ENCODE results near the gene P2RY12. TPM values are rescaled to one million over a fixed set of nuclear protein-coding genes. Genes with fewer than 3 reads are reported as not detected.

The P2RY12 gene
- total and polyA plus RNA-seq, 9 of the 15 experiments (the other 6 are each of a cell fraction or from before 2014, with no cell fraction given), result not detected

DNA sequence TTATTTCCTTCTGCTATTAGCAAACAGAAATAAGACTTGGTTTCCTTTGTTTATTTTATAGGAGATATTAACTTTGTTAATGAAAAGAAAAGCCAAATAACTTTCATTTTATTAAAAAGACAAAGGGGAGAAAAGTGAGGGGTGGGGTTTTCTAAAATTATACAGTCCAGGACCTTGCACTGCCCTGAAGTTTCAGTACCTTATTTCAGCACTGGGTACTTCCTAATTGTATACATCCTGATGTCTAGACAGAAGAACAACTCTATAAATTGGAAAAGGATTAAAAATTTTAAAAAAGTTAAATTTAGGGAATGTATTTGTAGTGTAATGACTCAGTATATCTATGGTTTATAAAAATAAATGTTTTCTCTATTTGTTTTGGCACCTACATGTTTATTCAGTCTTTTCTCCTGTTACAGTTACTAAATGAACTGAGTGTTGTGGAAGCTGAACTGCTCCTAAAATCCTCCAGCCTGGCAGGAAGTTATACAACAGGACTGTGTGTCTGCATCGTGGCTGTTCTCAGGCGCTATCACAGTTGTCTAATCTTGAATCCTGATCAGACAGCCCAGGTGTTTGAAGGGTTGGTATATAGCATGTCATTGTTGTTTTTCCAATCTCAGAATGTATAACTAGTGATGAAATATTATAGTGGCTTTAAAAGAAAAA, 27.6 kb downstream of the P2RY12 start:
- in situ Hi-C loops (cut with MboI) (no loop called here), intact Hi-C loops (cut with micrococcal nuclease) (no loop called here)
- no peak for ATAC-seq
- FAIRE-seq, result no peak
- no peaks in the 10 kb centered on the region for H3K36me3 ChIP-seq (ENCODE audit: control insufficient read depth, insufficient read depth, low read length)
- no peaks in the 10 kb centered on the region for H4K20me1 ChIP-seq (replicated peaks; ENCODE audit: control insufficient read depth, insufficient read depth, low read length)
- no peaks in the 10 kb centered on the region for H3K9me1 ChIP-seq (ENCODE audit: control insufficient read depth, insufficient read depth, low read length)
- peaks cover 0 to 2% of the 10 kb centered on the region in 2 experiments; a peak in 1 of 5 replicates for H3K27me3 ChIP-seq (ENCODE audit: control insufficient read depth in 2 of 2, insufficient read depth in 2 of 2, low read length in 2 of 2)
- H3K4me1 ChIP-seq (replicated peaks in 1 of 2; ENCODE audit: control insufficient read depth in 2 of 2, insufficient read depth in 2 of 2, low read length in 2 of 2), result no peaks in the 10 kb centered on the region
- H3K27ac ChIP-seq (ENCODE audit: extremely low read depth, low read depth, low read length), result no peak overlapping the region
- 0% methylated on average over 2 of the region's 2 CpGs for WGBS (ENCODE audit: insufficient coverage, low coverage, missing lambda C conversion rate)
- no peak overlapping the region for H3K4me3 ChIP-seq
- no peak overlapping the region for H3K4me2 ChIP-seq (ENCODE audit: insufficient read depth, low read length)
- BruUV-seq (replicated peaks), result no TSS peak
- TF ChIP-seq HDAC1 (IDR thresholded peaks at IDR 0.05) (no peak), STAG1 (CRISPR knock-in tag; IDR thresholded peaks at IDR 0.05; ENCODE audit: borderline replicate concordance) (no peak), CBX3 (IDR thresholded peaks at IDR 0.05; ENCODE audit: borderline replicate concordance in 1 of 2, low read length in 2 of 2) (no peak), ZNF197 (CRISPR knock-in tag; IDR thresholded peaks at IDR 0.05; ENCODE audit: low read depth) (no peak), PRDM10 (IDR thresholded peaks at IDR 0.05; ENCODE audit: partially characterized antibody) (no peak), NFRKB (IDR thresholded peaks at IDR 0.05; ENCODE audit: low read depth) (no peak), DEAF1 (CRISPR knock-in tag; IDR thresholded peaks at IDR 0.05) (no peak), ZBTB17 (CRISPR knock-in tag; IDR thresholded peaks at IDR 0.05) (no peak), NELFE (IDR thresholded peaks at IDR 0.05; ENCODE audit: insufficient read depth, insufficient read length) (no peak), SMAD4 (CRISPR knock-in tag; conservative IDR thresholded peaks at IDR 0.05) (no peak), SLC30A9 (CRISPR knock-in tag; IDR thresholded peaks at IDR 0.05) (no peak), PTTG1 (tag; IDR thresholded peaks at IDR 0.05; ENCODE audit: low read depth) (no peak)
- H3K79me2 ChIP-seq (ENCODE audit: control insufficient read depth, insufficient read depth, low read length), result no peaks in the 10 kb centered on the region
- DNase-seq (ENCODE audit: extremely low read depth in 1 of 4, low spot score in 3 of 4), result no peak
- no peak overlapping the region for H3K9ac ChIP-seq (ENCODE audit: insufficient read depth in 1 of 2, low read depth in 2 of 2, low read length in 2 of 2)
- H3K9me3 ChIP-seq (replicated peaks; ENCODE audit: control insufficient read depth, insufficient read depth, low read depth, low read length), result no peaks in the 10 kb centered on the region
- CTCF ChIA-PET (ENCODE audit: low intra/inter-chr PET ratio), result no interaction called here
- POLR2A ChIA-PET, result interaction anchor here (1.0 kb wide), 1 partner anchor 13 kb away, joined by 3 read pairs; no protein-coding TSS in a partner anchor
- H2AFZ ChIP-seq (ENCODE audit: low read depth, low read length), result no peak overlapping the region

Measured in K562 (cell line).